ENCODE measurements around the gene RBBP7. TPM values are rescaled to one million over a fixed set of nuclear protein-coding genes. Genes with fewer than 3 reads are reported as not detected.
"Not testable (repeated sequence)": the region's sequence is repeated elsewhere in the genome, so short reads cannot be mapped to it uniquely, and the experiment has no call there.

Gene RBBP7
- total and polyA plus RNA-seq, 3 experiments from 2014 or later = 155 to 163 (median 156) TPM

GRCh38 chrX:16856076-16856404 lies 14.1 kb downstream of the RBBP7 start:
- CTCF ChIA-PET; H3K27ac Mint-ChIP-seq; H3K27me3 Mint-ChIP-seq; H3K4me3 ChIP-seq (ENCODE audit: low read length); H3K27ac ChIP-seq (ENCODE audit: low read depth, low read length); H3K4me3 Mint-ChIP-seq; H3K4me1 ChIP-seq (ENCODE audit: insufficient read depth, low read length); H3K9me3 Mint-ChIP-seq; H3K27me3 ChIP-seq (ENCODE audit: insufficient read depth, low read length, poor library complexity, severe bottlenecking); H3K9me3 ChIP-seq (ENCODE audit: low read length); POLR2A ChIA-PET: not testable (repeated sequence)
- peaks cover 21% of the 10 kb centered on the region for H3K36me3 ChIP-seq (ENCODE audit: insufficient read depth, low read length)
- H3K36me3 Mint-ChIP-seq = peaks cover 13 to 77% (median 26%) of the 10 kb centered on the region in 3 donors
- DNase-seq = peak in 1 of 5 donors; percentile 47
- H3K4me1 Mint-ChIP-seq = peaks cover 7 to 36% (median 30%) of the 10 kb centered on the region in 3 donors

DNA sequence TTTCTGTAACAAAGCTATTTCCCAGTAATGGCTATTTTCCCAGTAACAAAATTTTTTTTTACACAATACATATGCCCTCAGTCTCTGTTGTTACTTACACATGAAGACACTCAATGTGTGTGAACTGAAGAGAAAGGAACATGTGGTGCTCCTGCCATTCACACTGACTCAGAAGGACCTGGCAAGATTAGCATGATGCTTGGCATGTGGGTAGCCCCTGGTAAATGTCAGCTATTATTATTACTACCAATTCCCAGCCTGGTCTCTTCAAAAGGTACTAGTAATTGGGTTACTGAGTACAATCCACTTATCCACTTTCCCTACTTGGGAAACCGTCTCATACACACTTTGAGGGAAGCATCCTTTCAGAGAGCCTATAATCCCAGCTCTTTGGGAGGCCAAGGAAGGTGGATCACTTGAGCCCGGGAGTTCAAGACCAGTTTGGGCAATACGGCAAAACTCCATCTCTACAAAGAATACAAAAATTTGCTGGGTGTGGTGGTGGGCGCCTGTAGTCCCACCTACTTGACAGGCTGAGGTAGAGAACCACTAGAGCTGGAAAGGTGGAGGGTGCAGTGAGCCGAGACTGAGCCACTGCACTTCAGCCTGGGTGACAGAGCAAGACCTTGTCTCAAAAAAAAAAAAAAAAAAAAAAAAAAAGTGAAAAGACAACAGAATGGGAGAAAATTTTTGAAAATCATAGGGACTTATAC lies 14.6 kb downstream of the RBBP7 start:
- DNase-seq = no peak
- no peaks in the 10 kb centered on the region for H3K9me3 Mint-ChIP-seq
- H3K27me3 ChIP-seq (ENCODE audit: insufficient read depth, low read length, poor library complexity, severe bottlenecking) = no peaks in the 10 kb centered on the region
- POLR2A ChIA-PET = no interaction called here
- peaks cover 7 to 36% (median 30%) of the 10 kb centered on the region in 3 donors for H3K4me1 Mint-ChIP-seq
- CTCF ChIA-PET = no interaction called here
- peaks cover 13 to 78% (median 26%) of the 10 kb centered on the region in 3 donors for H3K36me3 Mint-ChIP-seq
- H3K4me1 ChIP-seq (ENCODE audit: insufficient read depth, low read length) = no peaks in the 10 kb centered on the region
- H3K27me3 Mint-ChIP-seq = no peaks in the 10 kb centered on the region
- no peak overlapping the region for H3K4me3 Mint-ChIP-seq
- H3K27ac ChIP-seq (ENCODE audit: low read depth, low read length) = no peak overlapping the region
- peaks cover 21% of the 10 kb centered on the region for H3K36me3 ChIP-seq (ENCODE audit: insufficient read depth, low read length)
- H3K9me3 ChIP-seq (ENCODE audit: low read length) = no peaks in the 10 kb centered on the region
- no peak overlapping the region for H3K4me3 ChIP-seq (ENCODE audit: low read length)
- H3K27ac Mint-ChIP-seq = peak overlapping the region in 1 of 8 donors; percentile 41

DNA sequence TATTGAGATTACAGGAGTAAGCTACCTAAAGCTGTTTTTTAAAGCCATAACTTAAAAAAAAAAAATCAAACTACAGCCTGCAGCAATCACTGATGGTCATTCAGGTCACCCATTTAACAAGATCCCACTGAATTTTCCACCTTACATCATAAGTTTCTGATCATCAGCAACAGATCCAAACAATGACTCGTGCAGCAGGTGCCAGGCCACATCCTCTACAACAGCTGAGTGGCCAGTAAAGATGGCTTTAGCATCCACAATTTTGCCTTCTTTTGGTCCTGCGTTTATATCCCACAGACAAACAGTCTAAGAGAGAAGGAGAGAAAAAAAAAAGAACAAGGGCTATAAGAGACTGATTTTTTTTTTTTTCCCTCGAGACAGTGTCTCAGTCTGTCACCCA lies 16.6 kb downstream of the RBBP7 start:
- H3K9me3 Mint-ChIP-seq = no peaks in the 10 kb centered on the region
- H3K4me3 ChIP-seq (ENCODE audit: low read length) = no peak overlapping the region
- H3K4me1 ChIP-seq (ENCODE audit: insufficient read depth, low read length) = no peaks in the 10 kb centered on the region
- no peaks in the 10 kb centered on the region for H3K27me3 ChIP-seq (ENCODE audit: insufficient read depth, low read length, poor library complexity, severe bottlenecking)
- H3K4me1 Mint-ChIP-seq = peaks cover 5 to 21% (median 18%) of the 10 kb centered on the region in 3 donors
- H3K9me3 ChIP-seq (ENCODE audit: low read length) = no peaks in the 10 kb centered on the region
- H3K27ac Mint-ChIP-seq = peak overlapping the region in 2 of 8 donors; percentile 15 to 39
- ChIA-PET POLR2A (no interaction called here), CTCF (no interaction called here)
- H3K27me3 Mint-ChIP-seq = no peaks in the 10 kb centered on the region
- H3K36me3 Mint-ChIP-seq = peaks cover 9 to 79% (median 28%) of the 10 kb centered on the region in 3 donors
- peaks cover 21% of the 10 kb centered on the region for H3K36me3 ChIP-seq (ENCODE audit: insufficient read depth, low read length)
- no peak for DNase-seq
- no peak overlapping the region for H3K27ac ChIP-seq (ENCODE audit: low read depth, low read length)
- H3K4me3 Mint-ChIP-seq = no peak overlapping the region

- no peak overlapping the region for H3K4me3 ChIP-seq (ENCODE audit: low read length)
- peak overlapping the region in 2 of 8 donors; percentile 31 to 41 for H3K27ac Mint-ChIP-seq
- H3K27ac ChIP-seq (ENCODE audit: low read depth, low read length) = no peak overlapping the region
- H3K36me3 Mint-ChIP-seq = peaks cover 9 to 82% (median 28%) of the 10 kb centered on the region in 3 donors
- H3K9me3 Mint-ChIP-seq = no peaks in the 10 kb centered on the region
- H3K4me1 ChIP-seq (ENCODE audit: insufficient read depth, low read length) = no peaks in the 10 kb centered on the region
- H3K27me3 Mint-ChIP-seq = no peaks in the 10 kb centered on the region
- peaks cover 5 to 21% (median 13%) of the 10 kb centered on the region in 3 donors for H3K4me1 Mint-ChIP-seq
- no peaks in the 10 kb centered on the region for H3K27me3 ChIP-seq (ENCODE audit: insufficient read depth, low read length, poor library complexity, severe bottlenecking)
- CTCF ChIA-PET = no interaction called here
- peaks cover 13% of the 10 kb centered on the region for H3K36me3 ChIP-seq (ENCODE audit: insufficient read depth, low read length)
- POLR2A ChIA-PET = interaction anchor here (0.6 kb wide), 1 partner anchor 118 kb away, joined by 5 read pairs; no protein-coding TSS in a partner anchor
- no peak overlapping the region for H3K4me3 Mint-ChIP-seq
- H3K9me3 ChIP-seq (ENCODE audit: low read length) = no peaks in the 10 kb centered on the region
- no peak for DNase-seq
Measured at GRCh38 chrX:16852617-16853179, 17.5 kb downstream of the RBBP7 start.

DNA sequence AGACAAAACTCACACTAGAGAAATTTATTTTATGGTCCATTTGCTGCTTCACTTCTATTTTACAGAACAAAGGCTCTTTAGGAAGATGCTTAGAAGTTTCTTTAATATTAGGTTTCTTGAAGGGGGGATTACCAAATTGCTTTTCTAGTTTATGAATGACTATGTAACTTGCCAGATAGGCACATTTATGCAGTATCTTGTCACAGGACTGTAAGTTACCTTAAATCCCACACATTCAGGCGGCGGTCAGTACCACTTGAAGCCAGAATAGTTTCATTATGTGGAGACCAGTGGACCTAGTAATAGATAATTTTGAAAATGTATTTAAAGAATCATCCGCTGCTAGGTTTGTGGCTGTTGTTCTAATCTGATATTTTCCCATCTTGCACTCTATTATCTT lies 18.3 kb downstream of the RBBP7 start:
- H3K36me3 Mint-ChIP-seq = peaks cover 3 to 74% (median 24%) of the 10 kb centered on the region in 3 donors
- Histone ChIP-seq H3K36me3 (ENCODE audit: insufficient read depth, low read length) (peaks cover 6% of the 10 kb centered on the region), H3K27me3 (ENCODE audit: insufficient read depth, low read length, poor library complexity, severe bottlenecking) (no peaks in the 10 kb centered on the region), H3K27ac (ENCODE audit: low read depth, low read length) (no peak overlapping the region), H3K9me3 (ENCODE audit: low read length) (no peaks in the 10 kb centered on the region), H3K4me1 (ENCODE audit: insufficient read depth, low read length) (no peaks in the 10 kb centered on the region), H3K4me3 (ENCODE audit: low read length) (no peak overlapping the region)
- no peaks in the 10 kb centered on the region for H3K27me3 Mint-ChIP-seq
- H3K4me1 Mint-ChIP-seq = peaks cover 4 to 14% (median 9%) of the 10 kb centered on the region in 3 donors
- CTCF ChIA-PET = no interaction called here
- POLR2A ChIA-PET = no interaction called here
- H3K27ac Mint-ChIP-seq = peak overlapping the region in 1 of 8 donors; percentile 62
- no peaks in the 10 kb centered on the region for H3K9me3 Mint-ChIP-seq
- no peak overlapping the region for H3K4me3 Mint-ChIP-seq
- DNase-seq = no peak

DNA sequence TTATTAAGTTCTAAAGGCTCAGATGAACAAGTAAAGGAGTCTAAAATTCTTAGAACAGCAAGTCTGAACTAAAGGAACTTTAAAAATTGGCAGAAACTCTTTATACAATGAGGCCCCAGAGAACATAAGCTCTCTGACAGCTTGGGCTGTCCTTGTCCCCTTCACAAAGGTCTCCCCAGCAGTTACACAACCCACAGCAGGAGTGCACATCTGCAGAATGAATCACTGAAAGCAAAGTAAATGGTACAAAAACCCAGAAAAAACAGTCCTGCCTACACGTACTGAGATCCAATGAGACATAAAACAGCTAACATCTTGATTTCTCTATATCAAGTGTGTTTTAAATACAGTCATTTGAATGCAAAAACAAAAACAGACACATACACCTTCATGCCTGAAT lies 18.7 kb downstream of the RBBP7 start:
- no peaks in the 10 kb centered on the region for H3K27me3 ChIP-seq (ENCODE audit: insufficient read depth, low read length, poor library complexity, severe bottlenecking)
- H3K4me1 ChIP-seq (ENCODE audit: insufficient read depth, low read length) = no peaks in the 10 kb centered on the region
- no peak for DNase-seq
- ChIA-PET POLR2A (no interaction called here), CTCF (no interaction called here)
- H3K27me3 Mint-ChIP-seq = no peaks in the 10 kb centered on the region
- peak overlapping the region in 3 of 8 donors; percentile 15 to 32 (median 17) for H3K27ac Mint-ChIP-seq
- H3K36me3 Mint-ChIP-seq = peaks cover 0 to 74% (median 24%) of the 10 kb centered on the region in 3 donors
- H3K9me3 ChIP-seq (ENCODE audit: low read length) = no peaks in the 10 kb centered on the region
- no peak overlapping the region for H3K27ac ChIP-seq (ENCODE audit: low read depth, low read length)
- H3K9me3 Mint-ChIP-seq = no peaks in the 10 kb centered on the region
- H3K36me3 ChIP-seq (ENCODE audit: insufficient read depth, low read length) = peaks cover 8% of the 10 kb centered on the region
- no peak overlapping the region for H3K4me3 Mint-ChIP-seq
- H3K4me3 ChIP-seq (ENCODE audit: low read length) = no peak overlapping the region
- H3K4me1 Mint-ChIP-seq = peaks cover 3 to 10% (median 5%) of the 10 kb centered on the region in 3 donors

DNA sequence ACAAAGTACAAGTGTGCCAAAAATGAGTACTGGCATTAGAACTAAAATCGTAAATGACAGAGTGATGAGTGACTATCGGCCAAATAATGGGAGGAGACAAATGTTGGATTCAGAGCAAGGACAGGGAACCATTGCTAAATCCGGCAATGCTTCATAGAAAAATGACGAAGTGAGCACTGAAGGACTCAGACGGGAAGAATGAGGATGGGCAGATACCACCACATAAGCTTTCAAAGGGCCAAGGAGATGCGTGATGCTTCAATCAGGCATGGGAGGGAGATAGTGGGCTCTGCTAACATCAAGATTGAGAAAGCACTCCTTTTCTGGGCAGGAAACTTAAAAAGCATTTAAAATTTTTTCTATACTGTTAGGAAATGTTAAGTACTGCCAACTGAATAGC lies 21.6 kb downstream of the RBBP7 start:
- Mint-ChIP-seq H3K9me3 (no peaks in the 10 kb centered on the region), H3K36me3 (peaks cover 6 to 82% (median 32%) of the 10 kb centered on the region in 3 donors), H3K27me3 (no peaks in the 10 kb centered on the region), H3K4me3 (no peak overlapping the region), H3K4me1 (peaks cover 0 to 4% (median 3%) of the 10 kb centered on the region in 3 donors), H3K27ac (peak overlapping the region in 1 of 8 donors; percentile 50)
- Histone ChIP-seq H3K27ac (ENCODE audit: low read depth, low read length) (no peak overlapping the region), H3K4me1 (ENCODE audit: insufficient read depth, low read length) (no peaks in the 10 kb centered on the region), H3K36me3 (ENCODE audit: insufficient read depth, low read length) (peaks cover 21% of the 10 kb centered on the region), H3K4me3 (ENCODE audit: low read length) (no peak overlapping the region), H3K9me3 (ENCODE audit: low read length) (no peaks in the 10 kb centered on the region), H3K27me3 (ENCODE audit: insufficient read depth, low read length, poor library complexity, severe bottlenecking) (no peaks in the 10 kb centered on the region)
- ChIA-PET POLR2A (no interaction called here), CTCF (no interaction called here)
- no peak for DNase-seq

GRCh38 chrX:16845686-16846085 lies 24.5 kb downstream of the RBBP7 start:
- peaks cover 19% of the 10 kb centered on the region for H3K36me3 ChIP-seq (ENCODE audit: insufficient read depth, low read length)
- H3K27ac Mint-ChIP-seq = no peak overlapping the region
- POLR2A ChIA-PET = no interaction called here

More at GRCh38 chrX:16845686-16846085, 24.5 kb downstream of the RBBP7 start:
- Mint-ChIP-seq H3K9me3 (no peaks in the 10 kb centered on the region), H3K4me1 (no peaks in the 10 kb centered on the region), H3K36me3 (peaks cover 13 to 83% (median 32%) of the 10 kb centered on the region in 3 donors), H3K4me3 (no peak overlapping the region), H3K27me3 (no peaks in the 10 kb centered on the region)
- H3K4me3 ChIP-seq (ENCODE audit: low read length) = no peak overlapping the region
- no peaks in the 10 kb centered on the region for H3K4me1 ChIP-seq (ENCODE audit: insufficient read depth, low read length)
- no peak overlapping the region for H3K27ac ChIP-seq (ENCODE audit: low read depth, low read length)
- H3K27me3 ChIP-seq (ENCODE audit: insufficient read depth, low read length, poor library complexity, severe bottlenecking) = no peaks in the 10 kb centered on the region
- CTCF ChIA-PET = no interaction called here
- H3K9me3 ChIP-seq (ENCODE audit: low read length) = no peaks in the 10 kb centered on the region
- DNase-seq = no peak
